GDM1 (cell line): ENCODE measurements around the gene C19orf47.

Source experiments
- DNase-seq: peaks from one replicate; lab custom pipeline; 2025; lab: John Stamatoyannopoulos, UW

Gene C19orf47

GRCh38 chr19:40282209-40282580 lies 66.0 kb downstream of the C19orf47 start:
- no peak for DNase-seq

- no peak for DNase-seq
These were observed 66.6 kb downstream of the C19orf47 start for GRCh38 chr19:40281381-40282208.

GRCh38 chr19:40280608-40281221 lies 67.5 kb downstream of the C19orf47 start:
- DNase-seq = no peak

GRCh38 chr19:40279761-40280607 lies 68.2 kb downstream of the C19orf47 start:
- DNase-seq = no peak

GRCh38 chr19:40279120-40279551 lies 69.1 kb downstream of the C19orf47 start:
- DNase-seq = no peak

GRCh38 chr19:40278361-40279035 lies 69.7 kb downstream of the C19orf47 start:
- no peak for DNase-seq

- no peak for DNase-seq
These were observed 70.7 kb downstream of the C19orf47 start for GRCh38 chr19:40277356-40278059.

- no peak for DNase-seq
These were observed 73.3 kb downstream of the C19orf47 start for GRCh38 chr19:40274585-40275544.

- no peak for DNase-seq
These were observed 74.5 kb downstream of the C19orf47 start for GRCh38 chr19:40273469-40274360.

GRCh38 chr19:40272261-40272660 lies 75.9 kb downstream of the C19orf47 start:
- DNase-seq = no peak

- DNase-seq = no peak
These were observed 76.5 kb downstream of the C19orf47 start for GRCh38 chr19:40271706-40272105.

GRCh38 chr19:40270362-40271089 lies 77.7 kb downstream of the C19orf47 start:
- DNase-seq = no peak
